Effector CD8-positive, alpha-beta T cell (primary cell): ENCODE measurements around the gene GALNT14.
A peak's percentile ranks its signal among the peaks of the same experiment; 100 is the strongest.

Experiments used
- DNase-seq: peaks from one replicate; lab custom pipeline; 2025; lab: John Stamatoyannopoulos, UW

GALNT14 gene

DNA sequence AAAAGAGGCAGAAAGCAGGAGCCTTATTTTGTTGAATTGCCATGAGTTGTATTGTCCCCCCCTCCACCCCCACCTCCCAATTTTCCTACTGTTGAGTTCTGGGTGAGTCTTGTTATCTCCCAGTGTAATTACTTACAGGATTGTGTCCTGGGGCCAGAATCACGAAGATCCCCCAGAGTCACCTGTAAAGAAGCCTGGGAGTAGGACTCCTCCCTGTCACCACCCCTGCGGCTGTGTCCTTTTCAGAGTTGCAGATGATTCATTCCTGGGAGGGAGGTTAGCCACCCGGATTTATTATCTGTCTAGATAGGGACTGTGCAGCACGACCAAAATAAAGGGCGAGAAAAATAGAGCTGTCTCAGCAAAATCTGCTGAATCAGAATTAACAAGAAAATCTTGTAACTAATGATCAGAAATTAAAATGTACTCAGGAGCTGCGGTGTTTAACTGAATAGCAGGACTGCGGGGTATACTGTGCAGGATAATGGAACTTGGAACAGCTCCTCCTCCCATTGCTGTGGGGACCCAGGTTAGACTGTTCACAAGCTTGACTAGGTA is 249.3 kb downstream of the GALNT14 start:
- DNase-seq: no peak

DNA sequence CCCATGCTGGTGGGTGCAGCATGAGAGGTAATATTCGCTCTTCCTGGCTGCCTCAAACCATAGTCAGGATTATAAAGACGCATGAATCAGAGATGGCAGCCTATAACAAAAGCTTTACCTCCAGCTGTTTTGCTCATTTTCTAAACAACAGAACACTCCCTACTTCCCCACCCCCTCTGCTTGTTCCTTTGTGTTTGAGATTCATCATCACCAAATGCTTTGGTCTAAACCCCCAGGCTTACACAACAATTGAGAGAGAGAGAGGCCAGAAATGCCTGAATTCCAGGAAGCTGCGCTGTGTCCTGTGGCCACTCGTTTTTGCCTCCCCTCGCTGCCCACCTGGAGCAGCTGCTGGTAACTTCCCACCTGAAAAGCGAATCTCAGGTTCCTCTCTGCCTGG is 252.2 kb downstream of the GALNT14 start:
- no peak for DNase-seq

DNA sequence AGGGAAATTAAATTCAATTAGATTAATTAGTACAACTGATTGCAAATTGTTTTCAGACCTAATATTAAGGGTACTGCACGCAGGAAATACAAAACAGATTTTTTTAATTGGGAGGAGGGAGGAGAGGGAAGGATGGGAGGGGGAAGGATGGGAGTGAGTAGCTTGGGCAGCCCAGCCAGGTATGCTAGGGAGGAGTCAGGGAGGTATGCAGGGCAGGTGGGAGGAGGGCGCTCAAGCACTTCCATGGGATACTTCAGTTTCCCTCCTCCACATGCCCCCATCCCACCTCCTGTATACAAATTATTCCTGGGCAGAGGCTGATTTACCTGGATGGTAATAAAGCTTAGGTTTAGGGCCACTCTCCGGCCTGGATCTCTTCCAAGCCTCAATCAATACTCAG is 254.4 kb downstream of the GALNT14 start:
- no peak for DNase-seq

DNA sequence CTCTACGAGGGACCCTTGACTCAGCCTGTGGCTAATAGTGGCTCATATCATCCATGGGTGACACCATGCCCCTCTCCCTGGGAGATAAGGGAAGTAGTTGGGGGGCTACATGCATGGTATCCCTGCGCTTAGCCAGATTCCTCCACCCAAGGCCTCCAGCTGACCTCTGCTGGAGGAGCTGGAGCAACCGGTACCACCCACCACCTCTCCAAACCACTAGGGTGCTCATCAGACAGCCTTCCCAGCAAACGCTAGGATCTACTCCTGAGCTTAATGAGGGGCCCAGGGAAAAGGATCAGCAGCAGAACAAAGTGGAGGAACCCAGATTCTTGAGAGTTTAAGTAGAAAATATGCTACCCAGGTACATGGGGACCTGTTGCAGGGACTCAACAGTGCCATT is 255.1 kb downstream of the GALNT14 start:
- no peak for DNase-seq

DNA sequence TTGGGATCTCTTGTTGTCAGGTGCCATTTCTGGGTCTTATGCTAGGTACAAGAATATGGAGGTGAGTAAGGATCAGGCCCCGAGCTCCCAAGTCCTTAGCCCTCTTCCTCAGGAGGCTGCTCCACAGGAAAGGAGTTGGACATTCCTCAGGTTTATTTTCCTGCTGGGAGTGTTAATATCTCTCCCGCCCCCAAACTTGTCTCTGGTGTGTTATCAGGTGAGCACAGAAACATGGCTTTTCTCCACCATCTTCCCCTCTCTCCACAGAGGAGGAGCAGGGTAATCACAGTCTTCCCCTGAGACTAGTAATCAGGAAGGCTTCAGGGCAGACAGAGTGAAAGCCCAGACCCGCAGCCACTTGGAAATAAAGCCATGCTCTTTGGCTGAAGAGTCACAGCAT is 257.7 kb downstream of the GALNT14 start:
- DNase-seq: no peak

DNA sequence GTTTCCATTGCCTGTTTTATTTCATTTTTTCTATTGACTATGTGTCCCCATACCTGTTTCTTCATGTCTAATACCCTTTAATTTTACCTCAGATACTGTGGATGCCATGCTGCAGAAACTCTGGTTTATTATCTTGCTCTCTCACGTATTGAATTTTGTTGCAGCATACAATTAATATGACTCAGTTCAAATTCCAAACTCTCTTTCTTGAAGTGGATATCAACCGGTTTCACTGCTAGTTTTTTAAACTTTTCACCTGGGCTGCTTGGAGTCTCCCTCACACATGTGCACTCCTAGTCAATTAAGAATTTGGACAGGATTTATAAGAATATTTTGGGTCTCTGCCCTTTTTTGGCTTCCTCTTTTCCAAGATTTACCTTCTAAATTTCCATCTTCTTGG is 260.4 kb downstream of the GALNT14 start:
- no peak for DNase-seq

DNA sequence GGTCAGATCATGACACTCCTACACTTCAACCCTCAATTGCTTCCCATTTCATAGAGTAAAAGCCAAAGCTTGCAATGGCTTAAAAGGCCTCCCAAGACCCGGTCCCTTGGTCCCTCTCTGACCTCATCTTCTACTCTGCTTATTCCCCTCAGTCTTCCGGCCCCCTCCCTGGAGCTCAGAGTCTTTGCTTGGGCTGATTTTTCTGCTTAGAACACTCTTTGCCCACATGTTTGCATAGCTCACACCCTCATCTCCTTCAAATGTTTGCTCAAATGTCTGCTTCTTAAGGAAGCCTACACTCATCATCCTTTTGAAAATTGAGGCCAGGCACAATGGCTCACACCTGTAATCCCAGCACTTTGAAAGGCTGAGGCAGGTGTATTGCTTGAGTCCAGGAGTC is 265.4 kb downstream of the GALNT14 start:
- no peak for DNase-seq

DNA sequence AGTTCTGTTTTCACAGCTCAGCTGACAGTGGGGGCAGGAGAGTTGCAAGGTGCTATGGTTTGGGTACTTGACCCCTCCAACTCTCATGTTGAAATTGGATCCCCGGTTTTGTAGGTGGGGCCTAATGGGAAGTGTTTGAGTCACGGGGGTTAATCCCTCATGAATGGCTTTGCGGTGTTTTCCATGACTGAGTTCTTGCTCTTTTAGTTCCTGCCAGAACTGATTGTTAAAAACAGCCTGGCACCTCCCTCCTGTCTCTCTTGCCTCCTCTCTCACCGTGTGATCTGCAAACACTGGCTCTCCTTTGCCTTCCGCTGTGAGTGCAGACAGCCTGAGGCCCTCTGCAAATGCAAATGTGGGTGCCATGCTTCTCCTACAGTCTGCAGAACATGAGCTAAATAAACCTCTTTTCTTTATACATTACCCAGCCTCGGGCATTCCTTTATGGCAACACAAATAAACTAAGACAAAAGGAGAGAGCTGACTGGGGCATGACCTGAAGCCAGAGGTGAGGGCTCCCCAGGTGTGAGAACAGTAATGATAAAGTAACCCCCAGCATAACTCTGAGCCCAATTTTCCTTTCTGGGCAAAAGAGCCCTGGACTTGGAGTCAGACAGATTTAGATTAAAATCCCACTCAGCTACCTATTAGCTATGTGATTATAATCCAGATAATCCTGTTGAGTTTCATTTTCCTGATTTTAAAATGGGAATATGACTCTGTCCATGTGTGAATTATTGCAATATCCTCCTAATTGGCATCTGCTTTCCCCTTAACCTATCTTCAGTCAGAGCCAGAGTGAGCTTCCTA is 266.1 kb downstream of the GALNT14 start:
- DNase-seq: no peak

DNA sequence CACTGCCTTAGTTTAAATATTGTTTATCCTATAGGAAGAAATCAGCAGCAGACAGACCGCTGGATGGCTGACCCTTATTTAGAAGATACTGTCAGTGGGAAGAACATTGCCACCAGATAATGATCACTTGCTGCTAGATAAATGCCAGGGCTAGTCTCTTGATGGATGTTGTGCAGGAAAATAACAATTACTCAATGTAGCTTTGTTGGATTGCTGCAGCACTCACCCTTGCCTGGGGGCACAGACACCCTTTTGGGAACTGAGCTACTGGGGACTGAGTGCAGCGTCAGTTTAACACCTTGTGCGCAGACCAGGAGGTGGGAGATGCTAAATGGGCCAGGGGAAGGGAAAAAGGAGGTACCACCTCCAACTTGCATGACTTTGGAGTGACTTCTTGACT is 266.8 kb downstream of the GALNT14 start:
- no peak for DNase-seq

DNA sequence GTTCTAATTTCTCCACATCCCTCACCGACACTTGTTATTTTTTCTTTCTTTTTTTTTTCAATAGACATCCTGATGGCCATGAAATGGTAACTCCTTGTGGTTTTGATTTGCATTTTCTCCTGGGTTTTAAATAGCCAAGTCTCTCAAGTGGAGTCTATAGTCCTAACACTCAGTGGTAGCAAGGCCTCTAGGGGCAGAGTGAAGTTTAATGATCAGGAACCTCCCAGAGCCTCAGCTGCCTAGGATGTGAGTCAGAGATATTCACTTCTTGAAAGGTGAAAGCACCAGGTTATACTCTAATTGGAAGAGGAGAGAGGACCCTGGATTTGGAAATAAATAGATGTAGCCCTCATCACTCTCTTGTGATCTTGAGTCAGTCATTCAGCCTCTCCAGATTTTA is 268.3 kb downstream of the GALNT14 start:
- no peak for DNase-seq

DNA sequence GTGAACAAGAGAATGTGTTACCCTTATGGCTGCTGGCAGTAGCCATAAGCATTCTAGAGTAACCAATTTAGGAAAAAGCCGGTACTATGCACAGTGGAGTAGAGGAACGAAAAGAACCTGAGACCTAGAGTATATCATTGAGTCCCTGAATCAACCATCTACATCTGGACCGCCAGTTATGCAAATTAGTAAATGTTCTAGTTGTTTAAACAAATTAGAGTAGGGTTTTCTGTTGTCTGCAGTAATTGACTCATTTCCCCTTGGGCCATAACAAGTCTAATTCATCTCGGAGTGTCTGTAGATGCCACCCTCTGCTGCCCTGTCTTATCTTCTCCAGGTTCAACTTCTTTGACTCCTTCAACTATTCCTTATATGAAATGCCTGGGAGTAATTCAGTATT is 270.9 kb downstream of the GALNT14 start:
- no peak for DNase-seq

DNA sequence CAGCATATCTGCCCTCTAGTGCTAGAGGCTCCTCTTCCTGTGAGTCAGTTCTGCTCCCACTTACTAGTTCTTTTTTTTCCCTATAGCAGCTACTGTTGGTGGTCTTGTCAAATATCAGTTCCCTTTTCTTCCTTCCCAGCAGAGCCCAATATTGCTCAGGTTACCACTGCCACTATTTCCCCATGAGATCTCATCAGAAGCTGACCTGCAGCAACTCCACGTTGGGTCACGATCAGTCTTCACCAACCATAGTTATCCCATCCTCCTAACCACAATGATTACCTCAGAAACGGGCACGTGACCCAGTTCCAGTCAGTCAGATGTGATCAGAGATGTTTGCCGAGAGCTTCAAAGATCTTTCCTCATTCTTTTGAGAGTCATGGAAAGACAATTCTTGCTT is 271.3 kb downstream of the GALNT14 start:
- DNase-seq: no peak

DNA sequence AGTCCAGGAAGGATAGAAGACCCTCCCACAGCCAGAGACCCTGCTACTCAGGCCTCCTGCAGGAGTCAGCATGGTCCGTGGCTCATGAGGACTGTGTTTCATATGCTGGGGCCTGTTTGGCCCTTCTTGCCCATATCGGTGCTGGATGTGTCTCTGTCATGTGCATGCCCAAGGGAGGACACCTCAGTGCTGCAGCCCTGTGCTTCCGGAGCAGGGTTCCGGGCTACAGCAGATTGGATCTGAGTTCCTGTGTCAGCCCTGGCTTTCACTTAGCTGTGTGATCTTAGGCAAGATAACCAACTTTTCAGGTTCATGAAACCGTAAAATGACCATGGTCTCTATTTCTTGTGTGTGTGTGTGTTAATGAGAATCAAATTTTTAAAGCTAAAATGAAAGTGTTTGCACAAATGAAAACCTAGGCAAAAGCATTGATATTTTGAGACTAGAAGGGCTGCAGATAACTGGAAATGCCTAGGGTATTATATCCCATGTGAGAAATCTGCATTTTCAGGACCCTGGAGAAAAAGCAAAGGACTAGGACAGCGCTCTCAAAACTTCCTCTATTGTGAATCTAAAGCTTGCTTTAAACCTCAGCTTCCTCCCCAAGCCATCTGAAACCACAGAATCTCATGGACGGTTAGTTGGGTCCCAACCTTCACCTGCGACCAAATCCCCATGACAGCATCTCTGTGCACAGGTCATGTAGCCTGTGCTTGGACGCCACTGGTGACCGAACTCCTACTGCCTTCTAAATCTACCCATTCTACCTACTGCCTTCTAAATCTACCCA is 272.2 kb downstream of the GALNT14 start:
- DNase-seq: no peak

DNA sequence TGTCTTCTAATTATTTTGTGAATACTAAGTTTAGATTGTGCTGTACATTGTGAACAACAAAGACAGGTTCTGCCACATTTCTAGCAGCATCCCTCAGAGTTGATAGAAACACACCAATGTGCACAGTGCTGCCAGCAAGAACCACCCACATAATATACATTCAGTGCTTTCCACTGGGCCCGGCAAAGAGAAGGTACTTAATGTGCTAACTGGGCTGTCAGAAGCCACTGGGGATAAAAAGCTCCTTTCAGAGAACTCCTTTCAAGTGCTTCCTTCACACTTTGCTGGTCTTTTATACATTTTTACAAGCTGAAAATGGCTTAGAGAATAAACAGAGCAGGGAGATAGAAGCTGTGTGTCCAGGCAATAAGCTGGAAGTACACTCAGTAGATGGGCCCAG is 273.0 kb downstream of the GALNT14 start:
- no peak for DNase-seq

DNA sequence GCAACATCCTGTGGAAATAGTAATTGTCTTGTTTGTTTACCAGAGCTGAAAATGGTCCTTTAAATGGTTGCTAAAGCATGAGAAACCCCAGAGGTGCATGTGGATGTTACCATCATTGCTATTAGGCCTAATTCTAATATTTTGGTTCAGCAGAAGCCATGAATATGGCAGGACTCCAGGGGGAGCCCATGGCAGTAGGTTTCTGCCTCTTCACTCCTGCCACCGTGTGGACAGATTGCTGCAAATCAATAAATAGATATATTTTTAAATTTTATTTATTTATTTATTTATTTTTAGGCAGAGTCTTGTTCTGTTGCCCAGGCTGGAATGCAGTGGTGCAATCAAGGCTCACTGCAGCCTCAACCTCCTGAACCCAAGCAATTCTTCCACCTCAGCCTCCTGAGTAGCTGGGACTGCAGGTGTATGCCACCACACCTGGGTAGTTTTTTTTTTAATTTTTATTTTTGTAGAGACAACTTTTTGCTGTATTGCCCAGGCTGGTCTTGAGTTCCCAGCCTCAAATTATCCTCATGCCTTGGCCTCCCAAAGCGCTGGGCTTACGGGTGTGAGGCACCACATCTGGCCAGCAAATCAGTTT is 276.1 kb downstream of the GALNT14 start:
- DNase-seq: peak; percentile 7

DNA sequence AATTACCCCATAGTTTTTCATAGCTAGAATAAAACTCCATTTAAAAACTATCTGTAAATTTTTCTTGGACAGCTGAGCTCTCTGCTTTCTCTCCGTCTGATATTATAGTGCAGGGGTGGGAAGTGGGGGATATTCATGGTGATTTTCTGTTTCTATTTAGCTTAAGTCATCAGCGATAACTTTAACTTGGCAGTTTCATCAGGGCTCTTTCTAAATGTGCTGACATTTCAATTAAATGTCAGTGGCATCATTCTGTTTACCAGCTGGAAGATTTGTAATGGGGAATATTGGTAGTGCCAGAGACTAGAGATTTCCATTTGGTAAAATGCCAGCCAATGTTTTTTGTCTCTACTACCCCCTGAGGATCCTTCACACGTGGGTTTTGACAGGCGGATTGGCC is 277.5 kb downstream of the GALNT14 start:
- DNase-seq: no peak
